GM23338 (cell line): ENCODE data around the gene METTL5. TPM values are rescaled to one million over a fixed set of nuclear protein-coding genes. Genes with fewer than 3 reads are reported as not detected.

Source experiments
- ATAC-seq: fragments of 200-7000 bp; cut with Tn5 transposase; 3 replicates; pipeline ENCODE4 v1.9.1; 2020
- DNase-seq: peaks from one replicate; pipeline ENCODE4 v3.0.0-alpha.2; 2015; ENCODE audit warnings: low spot score
- H2AFZ ChIP-seq: fragments of 200-600 bp; sonication (generic); 2 replicates; pipeline ENCODE4 v1.8.0; 2016; ENCODE audit warnings: antibody characterized with exemption, mild to moderate bottlenecking, moderate library complexity
- H3F3A ChIP-seq: fragments of 200-600 bp; sonication (generic); replicated peaks from 2 replicates; pipeline ENCODE4 v1.8.0; 2017; ENCODE audit warnings: antibody characterized with exemption, mixed run types, low read depth
- H3K27ac ChIP-seq: fragments of 200-600 bp; sonication (generic); 2 replicates; pipeline ENCODE4 v1.6.1; 2016; ENCODE audit warnings: low read depth
- H3K27me3 ChIP-seq: fragments of 200-600 bp; sonication (generic); 2 replicates; pipeline ENCODE4 v1.8.0; 2016; ENCODE audit warnings: mild to moderate bottlenecking, mixed run types, moderate library complexity; ENCODE audit not compliant: insufficient read depth
- H3K36me3 ChIP-seq: fragments of 200-600 bp; sonication (generic); 2 replicates; pipeline ENCODE4 v1.8.0; 2016; ENCODE audit warnings: mild to moderate bottlenecking; ENCODE audit not compliant: insufficient read depth
- H3K4me1 ChIP-seq: fragments of 200-600 bp; sonication (generic); 2 replicates; pipeline ENCODE4 v1.8.0; 2016; ENCODE audit warnings: mild to moderate bottlenecking, moderate library complexity; ENCODE audit not compliant: insufficient read depth
- H3K4me2 ChIP-seq: fragments of 200-600 bp; sonication (generic); 2 replicates; pipeline ENCODE4 v1.7.1; 2017; ENCODE audit warnings: mixed run types
- H3K4me3 ChIP-seq: fragments of 200-600 bp; sonication (generic); 2 replicates; pipeline ENCODE4 v1.6.1; 2016; ENCODE audit warnings: mixed run types
- H3K79me2 ChIP-seq: fragments of 200-600 bp; sonication (generic); replicated peaks from 2 replicates; pipeline ENCODE4 v1.8.0; 2017; ENCODE audit warnings: mild to moderate bottlenecking; ENCODE audit not compliant: insufficient read depth
- H3K9me2 ChIP-seq: fragments of 200-600 bp; sonication (generic); 2 replicates; pipeline ENCODE4 v1.8.0; 2017; ENCODE audit not compliant: insufficient read depth
- H4K20me1 ChIP-seq: fragments of 200-600 bp; sonication (generic); replicated peaks from 2 replicates; pipeline ENCODE4 v1.8.0; 2017; ENCODE audit warnings: mild to moderate bottlenecking; ENCODE audit not compliant: insufficient read depth
- H3K27ac Mint-ChIP-seq: 2 replicates; pipeline ENCODE4 v1.8.0; 2020; ENCODE audit warnings: inconsistent platforms, mild to moderate bottlenecking, moderate library complexity, mixed read lengths
- H3K27me3 Mint-ChIP-seq: 3 replicates; pipeline ENCODE4 v1.8.0; 2022; ENCODE audit warnings: low read depth, mild to moderate bottlenecking, moderate library complexity, mixed read lengths, inconsistent platforms; ENCODE audit not compliant: insufficient read depth, poor library complexity
- H3K36me3 Mint-ChIP-seq: 3 replicates; pipeline ENCODE4 v1.8.0; 2021; ENCODE audit warnings: low read depth, mild to moderate bottlenecking, inconsistent platforms, moderate library complexity, mixed read lengths
- H3K4me1 Mint-ChIP-seq: 3 replicates; pipeline ENCODE4 v1.8.0; 2020; ENCODE audit warnings: mild to moderate bottlenecking, inconsistent platforms, mixed read lengths
- H3K4me3 Mint-ChIP-seq: 3 replicates; pipeline ENCODE4 v1.8.0; 2021; ENCODE audit warnings: moderate library complexity, mild to moderate bottlenecking, inconsistent platforms, mixed read lengths
- H3K9me3 Mint-ChIP-seq: 3 replicates; pipeline ENCODE4 v1.8.0; 2020; ENCODE audit warnings: moderate library complexity, mild to moderate bottlenecking, inconsistent platforms, mixed read lengths
- ETS1 ChIP-seq: IDR thresholded peaks from 2 replicates; pipeline ENCODE4 v1.6.1; 2016; ENCODE audit warnings: antibody characterized with exemption
- JUNB ChIP-seq: IDR thresholded peaks from one replicate; pipeline ENCODE4 v1.6.1; 2016; ENCODE audit warnings: antibody characterized with exemption; ENCODE audit not compliant: unreplicated experiment
- NANOG ChIP-seq: IDR thresholded peaks from 2 replicates; pipeline ENCODE4 v1.6.1; 2016; ENCODE audit warnings: antibody characterized with exemption, borderline replicate concordance
- POLR2AphosphoS5 ChIP-seq: IDR thresholded peaks from 2 replicates; pipeline ENCODE4 v1.6.1; 2016; ENCODE audit warnings: antibody characterized with exemption, low read depth
- REST ChIP-seq: IDR thresholded peaks from one replicate; pipeline ENCODE4 v1.6.1; 2018; ENCODE audit warnings: antibody characterized with exemption; ENCODE audit not compliant: unreplicated experiment
- ZNF462 ChIP-seq: fragments of 250-450 bp; sonication (Bioruptor Pico); IDR thresholded peaks from 2 replicates; pipeline ENCODE4 v1.5.0; 2020; ENCODE audit warnings: mild to moderate bottlenecking, moderate library complexity
- polyA plus RNA-seq: library from polyadenylated mRNA; unstranded; fragments of >200 nt; fragmentation: Nextera tagmentation; extraction: Ambion mirVana; gene quantifications from 2 replicates; pipeline ENCODE4 v1.2.1, GENCODE V29; 2016
- total RNA-seq: library from RNA; depleted of rRNA; stranded (reverse); fragments of >200 nt; shearing (Covaris generic); gene quantifications from 2 replicates; pipeline ENCODE4 v1.2.3, GENCODE V29; 2014

The METTL5 gene
- total and polyA plus RNA-seq, 2 experiments from 2014 or later: 74.8 to 233 TPM

- H3K9me2 ChIP-seq: no peaks in the 10 kb centered on the region
- H2AFZ ChIP-seq: no peak overlapping the region
- DNase-seq (no peak), ATAC-seq (no peak)
- H3K27ac ChIP-seq: no peak overlapping the region
- Mint-ChIP-seq H3K27me3 (no peaks in the 10 kb centered on the region), H3K9me3 (peaks cover 3% of the 10 kb centered on the region; the same call in 1 of the 3 replicates), H3K4me1 (peaks cover 16% of the 10 kb centered on the region), H3K36me3 (peaks cover 11% of the 10 kb centered on the region; the same call in 2 of the 3 replicates), H3K27ac (no peak overlapping the region), H3K4me3 (no peak overlapping the region)
- H4K20me1 ChIP-seq: peaks cover 11% of the 10 kb centered on the region
- TF ChIP-seq REST (no peak), NANOG (no peak), POLR2AphosphoS5 (no peak), JUNB (no peak), ETS1 (no peak)
- H3K4me1 ChIP-seq: peaks cover 14% of the 10 kb centered on the region
- H3F3A ChIP-seq: 0 out of 2 replicates have a peak, but pooled peaks cover 3% of the 10 kb centered on the region
- peaks cover 10% of the 10 kb centered on the region; the same call in 1 of the 2 replicates for H3K36me3 ChIP-seq
- peaks cover 27% of the 10 kb centered on the region for H3K79me2 ChIP-seq
- H3K4me2 ChIP-seq: no peak overlapping the region
- no peak overlapping the region for H3K4me3 ChIP-seq
- no peaks in the 10 kb centered on the region for H3K27me3 ChIP-seq
Observed at GRCh38 chr2:169796441-169796840, 28.3 kb downstream of the METTL5 start.

- 0 out of 2 replicates have a peak, but pooled peaks cover 6% of the 10 kb centered on the region for H3F3A ChIP-seq
- no peaks in the 10 kb centered on the region for H3K27me3 ChIP-seq
- H2AFZ ChIP-seq: no peak overlapping the region
- no peaks in the 10 kb centered on the region for H3K36me3 ChIP-seq
- no peak overlapping the region for H3K4me2 ChIP-seq
- H3K4me3 Mint-ChIP-seq: no peak overlapping the region
- no peak for ATAC-seq
- H3K36me3 Mint-ChIP-seq: no peaks in the 10 kb centered on the region
- no peak overlapping the region for H3K27ac ChIP-seq
- no peaks in the 10 kb centered on the region for H3K9me2 ChIP-seq
- no peak overlapping the region for H3K27ac Mint-ChIP-seq
- no peak overlapping the region for H3K4me3 ChIP-seq
- H3K79me2 ChIP-seq: peaks cover 14% of the 10 kb centered on the region
- H3K4me1 Mint-ChIP-seq: peaks cover 12% of the 10 kb centered on the region
- H3K27me3 Mint-ChIP-seq: no peaks in the 10 kb centered on the region
- no peak for DNase-seq
- H3K9me3 Mint-ChIP-seq: peaks cover 3% of the 10 kb centered on the region; the same call in 1 of the 3 replicates
- peaks cover 11% of the 10 kb centered on the region for H4K20me1 ChIP-seq
- H3K4me1 ChIP-seq: peaks cover 10% of the 10 kb centered on the region
- no peak for TF ChIP-seq NANOG
- TF ChIP-seq REST: no peak
- TF ChIP-seq ZNF462 (CRISPR knock-in tag): no peak
Observed at GRCh38 chr2:169795181-169795580, 29.5 kb downstream of the METTL5 start.
